Activated CD4-positive, alpha-beta memory T cell treated with anti-CD3 and anti-CD28 coated beads, Interleukin-2, amount 10 ng/mL, durations not matched to agents 7 days and 5 days (primary cell): ENCODE measurements around the gene TMEM61. TPM values are rescaled to one million over a fixed set of nuclear protein-coding genes. Genes with fewer than 3 reads are reported as not detected.
"Not testable (repeated sequence)": the region's sequence is repeated elsewhere in the genome, so short reads cannot be mapped to it uniquely, and the experiment has no call there.

Experiments
- CTCF ChIA-PET: fragments of 350-600 bp; sonication (Branson Sonifier 250); formaldehyde crosslinking; loops from one replicate; lab custom pipeline; 2021; ENCODE audit warnings: antibody characterized with exemption, inconsistent platforms; lab: Charles Lee
- POLR2A ChIA-PET: fragments of 350-600 bp; sonication (Branson Sonifier 250); formaldehyde crosslinking; loops from one replicate; lab custom pipeline; 2021; ENCODE audit warnings: antibody characterized with exemption; lab: Charles Lee
- DNase-seq: peaks from one replicate; pipeline ENCODE4 v3.0.0-alpha.2; 2020
- H3K27ac Mint-ChIP-seq: one replicate; pipeline ENCODE4 v1.8.0; 2021; ENCODE audit warnings: mild to moderate bottlenecking, mixed read lengths
- H3K27me3 Mint-ChIP-seq: one replicate; pipeline ENCODE4 v1.8.0; 2021; ENCODE audit warnings: mixed read lengths
- H3K36me3 Mint-ChIP-seq: one replicate; pipeline ENCODE4 v1.8.0; 2021; ENCODE audit warnings: low read depth, mixed read lengths
- H3K4me1 Mint-ChIP-seq: one replicate; pipeline ENCODE4 v1.8.0; 2021; ENCODE audit warnings: mixed read lengths
- H3K4me3 Mint-ChIP-seq: one replicate; pipeline ENCODE4 v1.8.0; 2021; ENCODE audit warnings: mild to moderate bottlenecking, mixed read lengths
- H3K9me3 Mint-ChIP-seq: one replicate; pipeline ENCODE4 v1.8.0; 2021; ENCODE audit warnings: mixed read lengths
- total RNA-seq, 2 experiments: library from RNA; stranded (reverse); gene quantifications; one replicate each; pipeline ENCODE4 v1.2.3, GENCODE V29; 2021

TMEM61 gene
- total RNA-seq = not detected

DNA sequence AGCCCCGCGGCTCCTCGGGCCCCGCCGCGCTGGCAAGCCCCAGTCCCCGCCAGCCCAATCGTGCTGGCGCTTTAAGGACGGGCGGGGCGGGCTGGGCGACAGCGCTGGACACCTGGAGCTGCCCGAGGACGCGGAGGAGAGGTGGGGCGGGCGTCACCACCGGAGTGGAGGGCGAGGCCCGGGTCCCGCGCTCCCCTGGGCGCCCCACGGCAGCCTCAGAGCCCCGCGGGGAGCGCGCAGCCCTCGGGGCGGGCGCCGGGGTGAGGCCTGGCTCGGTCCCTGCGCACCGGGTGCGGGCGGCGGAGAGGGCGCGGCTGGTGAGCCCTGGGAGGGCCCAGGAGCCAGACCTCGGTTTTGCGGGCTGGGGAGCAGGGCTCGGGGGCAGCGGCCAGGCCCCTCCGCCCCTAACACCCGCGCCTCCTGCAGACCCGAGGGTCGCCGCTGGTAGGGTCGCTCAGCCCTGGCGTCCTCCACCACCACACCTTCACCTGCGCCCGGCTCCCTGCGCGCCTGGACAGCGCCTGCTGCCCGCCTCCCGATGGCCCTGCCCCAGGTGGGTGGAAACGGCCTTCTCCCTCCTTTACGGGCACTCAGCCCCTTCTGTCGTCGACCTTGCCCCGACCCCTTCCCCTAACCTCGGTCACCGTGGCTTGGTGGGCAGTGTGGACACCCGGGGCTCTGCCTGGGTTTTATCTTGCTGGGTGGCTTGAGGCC is at the start of gene TMEM61:
Gene TMEM61 (plus strand): TSS at position 101 of the 714 bp plus-strand sequence. CDS start 438 bp downstream, at position 539.
- ChIA-PET CTCF (no interaction called here), POLR2A (no interaction called here)
- no peaks in the 10 kb centered on the region for H3K9me3 Mint-ChIP-seq
- no peak for DNase-seq
- H3K4me3 Mint-ChIP-seq = no peak within 1 kb of the TSS
- H3K27me3 Mint-ChIP-seq = peaks cover 47% of the 10 kb centered on the region
- no peak within 1 kb of the TSS for H3K27ac Mint-ChIP-seq
- no peaks in the 10 kb centered on the region for H3K36me3 Mint-ChIP-seq
- H3K4me1 Mint-ChIP-seq = peaks cover 2% of the 10 kb centered on the region

DNA sequence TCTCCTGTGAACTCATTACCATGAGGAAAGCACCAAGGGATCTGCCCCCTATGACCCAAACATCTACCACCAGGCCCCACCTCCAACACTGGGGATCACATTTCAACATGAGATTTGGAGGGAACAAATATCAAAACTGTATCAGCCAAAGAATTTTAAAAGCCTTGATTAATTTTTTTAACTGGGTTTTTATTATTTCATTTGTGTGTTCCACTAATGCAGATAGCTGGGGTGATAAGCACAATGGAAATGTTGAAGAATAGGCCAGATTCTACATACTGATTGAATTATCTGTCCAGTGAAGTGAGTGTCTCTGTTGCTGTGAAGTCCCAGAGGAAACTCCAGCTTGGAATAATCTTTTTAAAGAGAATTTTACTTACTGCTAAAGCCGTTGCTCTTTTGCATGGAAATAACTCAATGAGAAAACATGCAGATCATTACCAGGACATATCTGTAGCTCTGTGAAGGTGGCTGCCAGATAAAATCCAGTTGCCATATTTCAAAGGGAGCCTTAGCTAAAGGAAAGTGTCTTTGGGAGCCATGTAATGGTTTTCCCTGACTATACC is 49.1 kb upstream of the TMEM61 start:
- CTCF ChIA-PET = interaction anchor here (1.6 to 2.2 kb wide), 2 partner anchors 10 to 13 kb away, joined by 5 to 7 read pairs; no protein-coding TSS in a partner anchor
- DNase-seq = no peak
- H3K36me3 Mint-ChIP-seq = no peaks in the 10 kb centered on the region
- no peaks in the 10 kb centered on the region for H3K4me1 Mint-ChIP-seq
- POLR2A ChIA-PET = interaction anchor here (1.0 kb wide), 1 partner anchor 65 kb away, joined by 3 read pairs; no protein-coding TSS in a partner anchor
- H3K9me3 Mint-ChIP-seq = peaks cover 3% of the 10 kb centered on the region
- no peak overlapping the region for H3K4me3 Mint-ChIP-seq
- H3K27me3 Mint-ChIP-seq = peaks cover 36% of the 10 kb centered on the region
- H3K27ac Mint-ChIP-seq = no peak overlapping the region

DNA sequence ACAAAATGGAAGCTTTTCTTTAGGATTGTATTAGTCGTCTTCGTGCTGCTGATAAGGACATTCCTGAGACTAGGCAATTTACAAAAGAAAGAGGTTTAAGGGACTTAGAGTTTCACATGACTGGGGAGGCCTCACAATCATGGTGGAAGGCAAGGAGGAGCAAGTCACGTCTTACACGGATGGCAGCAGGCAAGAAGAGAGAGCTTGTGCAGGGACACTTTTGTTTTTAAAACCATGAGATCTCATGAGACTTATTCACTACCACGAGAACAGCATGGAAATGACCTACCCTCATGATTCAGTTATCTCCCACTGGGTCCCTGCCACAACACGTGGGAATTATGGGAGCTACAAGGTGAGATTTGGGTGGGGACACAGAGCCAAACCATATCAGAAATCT is 46.3 kb upstream of the TMEM61 start:
- H3K27ac Mint-ChIP-seq, H3K36me3 Mint-ChIP-seq, H3K4me3 Mint-ChIP-seq, POLR2A ChIA-PET, DNase-seq, H3K9me3 Mint-ChIP-seq, H3K4me1 Mint-ChIP-seq: not testable (repeated sequence)
- peaks cover 50% of the 10 kb centered on the region for H3K27me3 Mint-ChIP-seq
- CTCF ChIA-PET = interaction anchor here (0.7 to 2.7 kb wide), 3 partner anchors 11 to 62 kb away, joined by 3 to 14 read pairs (median 5); no protein-coding TSS in a partner anchor

DNA sequence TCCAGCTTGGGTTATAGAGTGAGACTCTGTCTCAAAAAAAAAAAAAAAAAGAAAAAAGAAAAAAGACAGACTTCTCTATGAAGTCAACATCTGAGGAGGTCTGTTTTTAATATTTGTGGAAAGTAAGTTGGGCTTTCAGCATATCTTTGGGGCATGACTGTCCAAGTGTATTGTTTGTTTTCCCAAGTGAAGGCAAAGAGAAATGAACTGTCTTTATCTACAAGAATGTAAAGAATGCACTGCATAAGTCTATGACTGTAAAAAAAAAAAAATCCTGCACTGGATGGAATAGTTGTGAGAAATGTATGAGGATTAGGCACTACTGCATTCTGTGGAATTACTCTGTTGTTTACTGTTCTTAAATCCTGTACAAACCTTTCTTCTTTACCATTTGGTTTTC is 45.6 kb upstream of the TMEM61 start:
- no peaks in the 10 kb centered on the region for H3K36me3 Mint-ChIP-seq
- H3K27ac Mint-ChIP-seq = no peak overlapping the region
- peaks cover 3% of the 10 kb centered on the region for H3K9me3 Mint-ChIP-seq
- POLR2A ChIA-PET = no interaction called here
- H3K27me3 Mint-ChIP-seq = peaks cover 54% of the 10 kb centered on the region
- peaks cover 2% of the 10 kb centered on the region for H3K4me1 Mint-ChIP-seq
- CTCF ChIA-PET = interaction anchor here (0.7 to 2.7 kb wide), 2 partner anchors 10 to 19 kb away, joined by 5 to 14 read pairs; no protein-coding TSS in a partner anchor
- H3K4me3 Mint-ChIP-seq = no peak overlapping the region
- DNase-seq = no peak

DNA sequence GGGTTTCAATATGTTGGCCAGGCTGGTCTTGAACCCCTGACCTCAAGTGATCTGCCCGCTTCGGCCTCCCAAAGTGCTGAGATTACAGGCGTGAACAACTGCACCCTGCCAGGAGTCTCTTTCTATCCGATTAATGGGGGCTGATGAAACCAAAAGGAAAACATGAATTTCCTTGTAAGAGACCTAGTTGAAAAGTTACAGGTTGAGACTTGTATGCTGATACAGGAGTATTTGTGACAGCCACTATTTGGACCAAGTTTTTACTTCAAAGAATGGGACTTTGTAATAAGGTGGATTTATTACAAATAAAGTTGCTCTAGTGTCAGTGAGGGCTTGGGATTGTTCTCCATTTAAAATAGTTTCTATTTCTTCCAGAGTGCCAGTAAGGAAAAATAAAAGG is 43.6 kb upstream of the TMEM61 start:
- Mint-ChIP-seq H3K36me3 (no peaks in the 10 kb centered on the region), H3K9me3 (peaks cover 3% of the 10 kb centered on the region), H3K4me3 (no peak overlapping the region), H3K27ac (no peak overlapping the region), H3K27me3 (peaks cover 53% of the 10 kb centered on the region), H3K4me1 (peaks cover 2% of the 10 kb centered on the region)
- no peak for DNase-seq
- POLR2A ChIA-PET = no interaction called here
- CTCF ChIA-PET = no interaction called here

DNA sequence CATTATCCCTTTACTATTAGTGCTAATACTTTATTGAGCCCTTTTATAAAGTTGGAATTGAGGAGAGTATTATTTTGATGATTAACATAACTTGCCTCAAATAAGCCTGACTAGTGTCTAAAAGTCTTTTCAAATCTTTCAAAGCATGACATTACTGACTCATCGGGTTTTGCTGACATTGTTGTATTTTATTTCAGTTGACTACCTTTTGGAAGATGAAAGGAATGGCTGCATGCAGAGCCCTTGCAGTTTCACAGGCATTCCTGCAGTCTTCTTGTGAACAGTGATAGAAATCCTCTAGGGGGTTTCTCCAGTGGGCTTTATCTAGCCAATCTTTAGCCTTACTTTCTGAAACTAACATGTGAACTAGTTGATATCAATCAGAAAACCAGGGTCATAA is 43.0 kb upstream of the TMEM61 start:
- no peak overlapping the region for H3K4me3 Mint-ChIP-seq
- H3K27me3 Mint-ChIP-seq = peaks cover 53% of the 10 kb centered on the region
- H3K36me3 Mint-ChIP-seq = no peaks in the 10 kb centered on the region
- ChIA-PET POLR2A (no interaction called here), CTCF (interaction anchor here (0.7 kb wide), 1 partner anchor 59 kb away, joined by 5 read pairs; no protein-coding TSS in a partner anchor)
- no peak overlapping the region for H3K27ac Mint-ChIP-seq
- DNase-seq = no peak
- peaks cover 3% of the 10 kb centered on the region for H3K9me3 Mint-ChIP-seq
- H3K4me1 Mint-ChIP-seq = peaks cover 2% of the 10 kb centered on the region

DNA sequence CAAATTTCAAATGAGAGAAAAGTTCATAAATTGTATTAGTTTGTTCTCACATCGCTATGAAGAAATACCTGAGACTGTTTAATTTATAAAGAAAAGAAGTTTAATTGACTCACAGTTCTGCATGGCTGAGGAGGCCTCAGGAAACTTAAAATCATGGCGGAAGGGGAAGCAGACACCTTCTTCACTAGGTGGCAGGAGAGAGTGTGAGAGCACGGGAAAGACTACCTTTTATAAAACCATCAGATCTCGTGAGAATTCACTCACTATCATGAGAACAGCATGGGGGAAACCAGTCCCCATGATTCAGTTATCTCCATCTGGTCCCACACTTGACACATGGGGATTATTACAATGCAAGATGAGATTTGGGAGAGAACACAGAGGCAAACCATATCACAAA is 41.5 kb upstream of the TMEM61 start:
- H3K9me3 Mint-ChIP-seq, H3K4me3 Mint-ChIP-seq, H3K36me3 Mint-ChIP-seq, H3K4me1 Mint-ChIP-seq, POLR2A ChIA-PET, DNase-seq, H3K27ac Mint-ChIP-seq: not testable (repeated sequence)
- H3K27me3 Mint-ChIP-seq = peaks cover 48% of the 10 kb centered on the region
- CTCF ChIA-PET = interaction anchor here (1.1 to 3.1 kb wide), 2 partner anchors 12 to 83 kb away, joined by 3 to 9 read pairs; no protein-coding TSS in a partner anchor

DNA sequence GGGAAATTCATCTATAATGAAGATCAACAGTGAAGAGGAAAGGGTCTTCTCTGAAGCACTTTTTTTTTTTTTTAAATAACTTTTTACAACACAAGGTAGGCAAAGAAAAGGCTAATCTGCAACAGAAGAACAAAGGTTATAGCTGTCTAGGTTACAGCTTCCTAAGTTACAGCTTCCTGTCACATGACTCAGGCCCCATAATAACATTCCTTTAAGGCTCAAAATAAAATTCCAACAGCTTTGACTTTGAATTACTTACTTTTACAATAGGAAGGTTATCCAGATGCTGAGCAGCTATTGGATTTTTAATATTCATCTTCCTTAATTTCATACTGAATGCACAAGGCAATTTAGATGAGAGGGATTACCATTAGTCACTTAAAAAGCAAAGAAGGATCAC is 40.4 kb upstream of the TMEM61 start:
- Mint-ChIP-seq H3K4me1 (peaks cover 5% of the 10 kb centered on the region), H3K9me3 (no peaks in the 10 kb centered on the region), H3K27me3 (peaks cover 44% of the 10 kb centered on the region), H3K27ac (no peak overlapping the region), H3K4me3 (no peak overlapping the region), H3K36me3 (no peaks in the 10 kb centered on the region)
- ChIA-PET POLR2A (no interaction called here), CTCF (interaction anchor here (1.1 to 3.1 kb wide), 3 partner anchors 11 to 82 kb away, joined by 3 to 9 read pairs (median 6); no protein-coding TSS in a partner anchor)
- no peak for DNase-seq

DNA sequence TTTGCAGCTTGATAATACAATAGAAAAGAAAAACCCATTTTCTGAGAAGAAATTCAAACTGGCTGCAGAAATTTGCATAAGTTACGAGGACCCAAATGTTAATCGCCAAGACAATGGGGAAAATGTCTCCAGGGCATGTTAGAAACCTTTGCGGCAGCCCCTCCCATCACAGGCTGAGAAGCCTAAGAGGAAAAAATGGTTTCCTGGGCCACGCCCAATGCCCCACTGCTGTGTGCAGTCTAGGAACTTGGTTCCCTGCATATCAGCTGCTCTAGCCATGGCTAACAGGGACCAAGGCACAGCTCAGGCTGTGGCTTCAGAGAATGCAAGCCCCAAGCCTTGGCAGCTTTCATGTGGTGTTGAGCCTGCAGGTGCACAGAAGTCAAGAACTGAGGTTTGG is 37.5 kb upstream of the TMEM61 start:
- DNase-seq = no peak
- H3K36me3 Mint-ChIP-seq = no peaks in the 10 kb centered on the region
- CTCF ChIA-PET = interaction anchor here (10.0 to 14.0 kb wide), 2 partner anchors 56 to 79 kb away, joined by 185 to 353 read pairs; partner anchors contain the start of gene BSND
- no peak overlapping the region for H3K4me3 Mint-ChIP-seq
- peaks cover 24% of the 10 kb centered on the region for H3K4me1 Mint-ChIP-seq
- H3K27ac Mint-ChIP-seq = no peak overlapping the region
- peaks cover 26% of the 10 kb centered on the region for H3K27me3 Mint-ChIP-seq
- POLR2A ChIA-PET = no interaction called here
- no peaks in the 10 kb centered on the region for H3K9me3 Mint-ChIP-seq

DNA sequence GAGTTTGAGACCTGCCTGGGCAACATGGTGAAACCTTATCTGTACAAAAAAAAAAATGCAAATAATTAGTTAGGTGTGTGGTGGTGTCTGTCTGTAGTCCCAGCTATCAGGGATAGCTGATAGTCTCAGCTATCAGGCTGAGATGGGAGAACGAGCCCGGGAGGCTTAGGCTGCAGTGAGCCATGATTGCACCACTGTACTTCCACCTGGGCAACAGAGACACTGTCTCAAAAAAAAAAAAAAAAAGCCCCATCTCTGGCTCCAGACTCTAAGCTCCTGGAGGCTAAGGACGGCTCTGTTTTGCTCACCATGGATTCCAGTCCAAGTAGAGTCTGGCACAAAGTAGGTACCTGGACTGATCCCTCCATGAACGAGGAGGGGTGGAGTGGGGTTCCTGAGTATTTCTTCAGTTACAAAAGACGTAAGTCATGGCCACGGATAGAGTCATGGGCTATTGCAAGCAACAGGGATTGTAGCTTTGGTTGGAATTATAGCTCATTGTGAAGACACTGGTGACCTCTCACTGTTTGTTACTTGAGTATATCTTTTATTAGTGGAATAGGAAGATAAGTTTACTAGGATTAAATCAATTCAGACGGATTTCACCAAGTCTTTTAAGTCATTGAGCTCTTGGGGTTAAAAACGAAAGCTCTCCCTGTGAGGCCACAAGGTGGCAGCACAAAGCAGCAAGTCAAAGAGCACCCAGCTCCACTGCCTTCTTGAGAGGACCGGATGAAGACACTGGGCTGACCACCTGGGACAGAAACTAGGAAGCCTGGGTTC is 35.6 kb upstream of the TMEM61 start:
- POLR2A ChIA-PET = interaction anchor here (1.0 to 3.9 kb wide), 2 partner anchors 51 to 77 kb away, joined by 3 to 44 read pairs; no protein-coding TSS in a partner anchor
- Mint-ChIP-seq H3K36me3 (no peaks in the 10 kb centered on the region), H3K4me3 (no peak overlapping the region), H3K9me3 (no peaks in the 10 kb centered on the region), H3K4me1 (peaks cover 35% of the 10 kb centered on the region), H3K27me3 (peaks cover 16% of the 10 kb centered on the region), H3K27ac (peak overlapping the region; percentile 28)
- peak; percentile 82 for DNase-seq
- CTCF ChIA-PET = interaction anchor here (0.6 to 14.0 kb wide), 48 partner anchors 8 to 1639 kb away, joined by 3 to 353 read pairs (median 6); partner anchors contain the start of genes BSND, DHCR24, PCSK9 and TTC22

DNA sequence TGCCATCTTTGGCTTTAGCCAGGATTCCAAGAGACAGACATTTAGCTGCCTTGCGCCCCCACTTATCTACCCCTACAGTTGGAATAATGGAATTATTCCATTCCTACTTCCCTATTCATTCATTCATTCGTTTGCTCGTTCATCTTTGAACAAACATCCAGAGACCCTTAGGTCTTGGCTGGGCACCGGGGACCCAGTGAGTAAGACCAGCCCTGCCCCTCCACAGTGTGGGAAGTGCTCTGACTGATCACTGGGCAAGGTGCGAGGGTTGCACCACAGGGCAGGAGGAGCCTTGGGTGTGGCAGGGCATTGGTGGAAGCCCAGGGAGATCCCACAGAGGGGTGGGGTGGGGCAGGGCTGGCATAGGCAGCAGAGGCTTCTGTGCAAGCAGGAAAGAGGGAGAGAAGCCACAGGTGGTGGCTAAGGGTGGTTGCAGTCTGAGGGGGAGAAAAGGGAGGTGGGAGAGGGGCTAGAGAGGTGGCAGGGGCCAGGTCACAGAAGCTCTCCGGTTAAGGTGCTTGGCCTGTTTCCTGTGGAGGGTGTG is 35.0 kb upstream of the TMEM61 start:
- ChIA-PET CTCF (interaction anchor here (0.6 to 14.0 kb wide), 45 partner anchors 8 to 1638 kb away, joined by 3 to 353 read pairs (median 6); partner anchors contain the start of genes BSND, DHCR24, PCSK9 and TTC22), POLR2A (interaction anchor here (3.9 kb wide), 1 partner anchor 50 kb away, joined by 44 read pairs; no protein-coding TSS in a partner anchor)
- Mint-ChIP-seq H3K4me1 (peaks cover 42% of the 10 kb centered on the region), H3K27ac (peak overlapping the region; percentile 28), H3K4me3 (no peak overlapping the region), H3K36me3 (no peaks in the 10 kb centered on the region), H3K27me3 (peaks cover 15% of the 10 kb centered on the region), H3K9me3 (no peaks in the 10 kb centered on the region)
- DNase-seq = no peak

DNA sequence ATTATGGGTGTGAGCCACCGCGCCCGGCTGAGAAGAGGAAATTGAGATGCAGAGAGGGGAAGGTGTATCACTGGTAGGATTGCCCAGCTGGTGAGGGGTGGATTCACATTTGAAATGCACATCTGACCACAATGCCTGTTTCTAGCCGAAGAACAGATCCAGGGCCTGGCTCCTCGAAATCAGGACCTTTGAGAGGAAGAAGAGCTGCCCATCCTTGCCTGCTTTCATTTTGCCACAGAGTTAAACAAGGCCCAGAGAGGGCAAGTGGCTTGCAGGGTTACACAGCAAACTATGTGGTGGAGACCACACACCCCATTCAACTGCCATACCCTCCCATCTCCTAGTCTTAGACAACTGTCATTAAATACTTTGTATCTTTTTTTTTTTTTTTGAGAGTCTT is 32.9 kb upstream of the TMEM61 start:
- H3K9me3 Mint-ChIP-seq = no peaks in the 10 kb centered on the region
- CTCF ChIA-PET = interaction anchor here (1.0 to 14.0 kb wide), 5 partner anchors 24 to 275 kb away, joined by 3 to 353 read pairs (median 4); partner anchors contain the start of gene BSND
- no peaks in the 10 kb centered on the region for H3K36me3 Mint-ChIP-seq
- peaks cover 50% of the 10 kb centered on the region for H3K4me1 Mint-ChIP-seq
- no peak for DNase-seq
- H3K27ac Mint-ChIP-seq = no peak overlapping the region
- peaks cover 8% of the 10 kb centered on the region for H3K27me3 Mint-ChIP-seq
- no peak overlapping the region for H3K4me3 Mint-ChIP-seq
- POLR2A ChIA-PET = interaction anchor here (3.9 kb wide), 1 partner anchor 48 kb away, joined by 44 read pairs; no protein-coding TSS in a partner anchor
